ENCODE data around the gene RNU6-1.

RNU6-1 gene

GRCh38 chr15:67796196-67797127 lies 43.4 kb downstream of the RNU6-1 start:
- no peak for DNase-seq

GRCh38 chr15:67794832-67795574 lies 44.8 kb downstream of the RNU6-1 start:
- no peak for DNase-seq

GRCh38 chr15:67792250-67792942 lies 47.4 kb downstream of the RNU6-1 start:
- no peak for DNase-seq

GRCh38 chr15:67790610-67791319 lies 49.1 kb downstream of the RNU6-1 start:
- DNase-seq, result no peak

All from NCI-H187 treated with DMSO at 0.1 percent for 48 hours (cell line).